Stimulated activated CD4-positive, alpha-beta T cell treated with anti-CD3 and anti-CD28 coated beads, Interleukin-4, amount 100 ng/mL, for 48 hours (primary cell): ENCODE results near the gene PTPRD.

Experiments
- DNase-seq, 2 donors: peaks; one replicate each; pipeline ENCODE4 v3.0.0-alpha.2; 2020; ENCODE audit warnings: low read depth in 2 of 2

Gene PTPRD

DNA sequence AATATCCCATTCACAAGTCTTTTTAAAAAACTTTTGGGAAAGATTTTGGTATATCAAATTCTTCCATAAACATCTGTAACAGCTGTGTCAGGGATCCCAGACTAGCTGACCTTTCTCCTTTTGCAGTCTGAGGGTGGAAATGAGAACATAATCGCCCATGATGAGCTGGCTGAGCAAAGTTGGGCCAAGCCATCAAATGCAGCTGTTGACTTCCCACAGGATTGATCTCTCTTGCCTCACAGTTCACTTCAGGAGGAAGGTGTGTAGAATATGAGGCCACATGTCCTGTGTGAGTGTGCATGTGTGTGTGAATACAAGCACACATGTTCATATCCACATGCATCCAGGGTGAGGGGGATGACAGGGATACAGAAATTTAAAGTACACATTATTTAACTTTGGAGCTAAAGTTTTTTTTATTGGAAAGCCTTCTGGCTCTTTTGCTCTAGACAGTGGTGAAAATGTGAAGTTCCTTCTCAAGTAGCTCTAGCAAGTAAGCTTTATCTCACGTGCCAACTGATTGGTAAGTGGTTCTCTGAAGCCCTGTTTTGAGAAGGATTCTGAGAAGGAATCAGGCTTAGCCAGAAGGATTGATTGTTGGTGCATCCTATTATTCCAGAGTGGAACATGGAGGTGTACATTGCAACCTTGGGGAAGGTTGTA lies 2344.5 kb downstream of the PTPRD start:
- no peak for DNase-seq

DNA sequence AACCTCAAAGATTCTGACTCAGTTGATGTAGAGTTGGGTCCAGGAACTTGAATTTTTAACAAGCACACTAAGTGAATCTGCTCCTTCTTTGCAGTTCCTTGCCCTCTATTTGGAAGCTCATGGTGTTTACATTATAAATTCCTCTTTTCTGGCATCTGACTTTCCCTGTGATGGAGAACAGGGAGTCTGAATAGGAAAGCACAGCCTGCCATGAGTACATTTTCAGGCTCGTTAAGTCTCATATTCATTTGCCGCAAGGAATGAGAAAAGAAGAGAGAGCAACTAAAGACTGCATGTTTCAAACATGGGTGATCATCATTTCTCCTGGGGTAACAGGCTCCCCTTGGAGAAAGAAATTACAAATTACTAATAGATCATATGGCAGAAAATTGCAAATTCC lies 2345.2 kb downstream of the PTPRD start:
- DNase-seq: no peak

DNA sequence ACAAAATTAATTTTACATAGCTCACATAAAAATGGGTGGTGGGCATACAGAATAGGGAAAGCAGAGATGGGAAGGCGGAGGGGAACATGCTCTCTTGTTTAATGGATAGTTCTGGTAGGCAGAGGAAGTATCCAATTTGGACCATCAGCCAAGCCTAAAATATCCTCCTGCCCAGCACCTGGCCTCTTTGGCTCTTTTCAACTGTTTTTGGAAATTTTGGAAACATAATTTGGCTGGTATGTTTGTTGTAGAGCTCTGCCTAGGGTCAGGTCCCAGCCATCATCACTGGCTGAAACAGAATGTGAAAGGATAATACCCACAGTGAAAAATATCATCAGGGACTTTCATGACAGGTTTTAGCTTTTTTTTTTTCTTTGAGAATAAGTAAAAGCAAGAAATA lies 2345.9 kb downstream of the PTPRD start:
- DNase-seq: no peak

DNA sequence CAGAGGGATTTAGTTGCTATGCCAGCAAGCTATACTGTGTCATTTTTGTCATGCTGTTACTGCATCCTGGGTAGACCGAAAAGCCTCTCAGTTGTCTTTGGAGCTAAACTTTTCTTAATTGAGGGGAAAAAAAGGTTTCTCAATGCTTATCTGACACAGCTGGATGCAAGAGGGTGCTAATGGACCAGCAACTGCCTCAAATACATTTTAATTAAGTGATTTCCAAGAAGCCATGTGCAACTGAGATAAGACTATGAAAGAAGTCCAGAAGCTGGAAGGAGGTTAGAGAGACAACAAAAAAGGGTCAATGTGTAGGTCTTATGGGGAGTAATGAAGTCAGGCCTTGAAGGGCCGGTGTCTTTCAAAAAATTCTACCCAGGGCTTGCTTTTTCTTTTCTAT lies 2347.5 kb downstream of the PTPRD start:
- DNase-seq: no peak
